HG03342 (cell line): ENCODE results near the gene ZNF630.
"Not testable (repeated sequence)": the region's sequence is repeated elsewhere in the genome, so short reads cannot be mapped to it uniquely, and the experiment has no call there.

Experiments used
- ATAC-seq: cut with Tn5 transposase; IDR thresholded peaks from one replicate; pipeline ENCODE4 v1.9.1; 2021; ENCODE audit warnings: mild to moderate bottlenecking, moderate library complexity; ENCODE audit not compliant: unreplicated experiment

ZNF630 gene

GRCh38 chrX:48071064-48071985, at the start of gene ZNF630:
Gene ZNF630 (minus strand): TSS chrX:48071640. CDS start chrX:48066886, 4,754 bp downstream.
- peak; percentile 72 for ATAC-seq

GRCh38 chrX:48107717-48108116, 36.3 kb upstream of the ZNF630 start:
- no peak for ATAC-seq

GRCh38 chrX:48102874-48103374, 31.5 kb upstream of the ZNF630 start:
- no peak for ATAC-seq

GRCh38 chrX:48101443-48101842, 30.0 kb upstream of the ZNF630 start:
- no peak for ATAC-seq

GRCh38 chrX:48092558-48092957, 21.1 kb upstream of the ZNF630 start:
- not testable (repeated sequence) for ATAC-seq

- no peak for ATAC-seq
Observed at GRCh38 chrX:48090123-48090522, 18.7 kb upstream of the ZNF630 start.

- ATAC-seq = no peak
Observed at GRCh38 chrX:48086082-48086481, 14.6 kb upstream of the ZNF630 start.

- ATAC-seq = no peak
Observed at GRCh38 chrX:48083706-48084105, 12.3 kb upstream of the ZNF630 start.

GRCh38 chrX:48083212-48083611, 11.8 kb upstream of the ZNF630 start:
- ATAC-seq = peak; percentile 74

- ATAC-seq = peak; percentile 55
Observed at GRCh38 chrX:48076343-48076742, 4.9 kb upstream of the ZNF630 start.

- ATAC-seq = no peak
Observed at GRCh38 chrX:48071986-48072605, 656 bp upstream of the ZNF630 start.

- ATAC-seq = no peak
Observed at GRCh38 chrX:48068096-48068887, 3.1 kb downstream of the ZNF630 start.

- no peak for ATAC-seq
Observed at GRCh38 chrX:48064261-48064660, 7.2 kb downstream of the ZNF630 start.

- ATAC-seq = no peak
Observed at GRCh38 chrX:48059296-48059639, 12.2 kb downstream of the ZNF630 start.

GRCh38 chrX:48058621-48059295, 12.7 kb downstream of the ZNF630 start:
- no peak for ATAC-seq

- no peak for ATAC-seq
Observed at GRCh38 chrX:48046846-48047245, 24.6 kb downstream of the ZNF630 start.

- no peak for ATAC-seq
Observed at GRCh38 chrX:48045410-48046311, 25.8 kb downstream of the ZNF630 start.

- no peak for ATAC-seq
Observed at GRCh38 chrX:48043056-48043455, 28.4 kb downstream of the ZNF630 start.

- ATAC-seq = no peak
Observed at GRCh38 chrX:48035891-48036290, 35.5 kb downstream of the ZNF630 start.
